ENCODE results near the gene CARS1.

CARS1 gene

GRCh38 chr11:3011891-3012885, 45.0 kb downstream of the CARS1 start:
- no peaks in the 10 kb centered on the region for H3K27me3 ChIP-seq (ENCODE audit: insufficient read depth, poor library complexity, severe bottlenecking)
- no peaks in the 10 kb centered on the region for H3K4me1 ChIP-seq (ENCODE audit: insufficient read depth, poor library complexity, severe bottlenecking)
- H3K4me3 ChIP-seq (ENCODE audit: severe bottlenecking) = no peak overlapping the region
- DNase-seq (ENCODE audit: low spot score) (no peak), ATAC-seq (ENCODE audit: low read depth) (no peak)
- no peaks in the 10 kb centered on the region for H3K9me3 ChIP-seq (ENCODE audit: severe bottlenecking)
- no peak overlapping the region for H3K27ac ChIP-seq (ENCODE audit: poor library complexity, severe bottlenecking)
- no peak for TF ChIP-seq CTCF (IDR thresholded peaks at IDR 0.05; ENCODE audit: poor library complexity, severe bottlenecking)
- H3K36me3 ChIP-seq (ENCODE audit: low read depth) = peaks cover 82% of the 10 kb centered on the region

GRCh38 chr11:3010521-3011275, 46.5 kb downstream of the CARS1 start:
- Histone ChIP-seq H3K27ac (ENCODE audit: poor library complexity, severe bottlenecking) (no peak overlapping the region), H3K4me1 (ENCODE audit: insufficient read depth, poor library complexity, severe bottlenecking) (no peaks in the 10 kb centered on the region), H3K4me3 (ENCODE audit: severe bottlenecking) (no peak overlapping the region), H3K9me3 (ENCODE audit: severe bottlenecking) (no peaks in the 10 kb centered on the region), H3K36me3 (ENCODE audit: low read depth) (peaks cover 80% of the 10 kb centered on the region), H3K27me3 (ENCODE audit: insufficient read depth, poor library complexity, severe bottlenecking) (no peaks in the 10 kb centered on the region)
- no peak for DNase-seq (ENCODE audit: low spot score)
- ATAC-seq (ENCODE audit: low read depth) = no peak
- TF ChIP-seq CTCF (IDR thresholded peaks at IDR 0.05; ENCODE audit: poor library complexity, severe bottlenecking) = no peak

GRCh38 chr11:3010004-3010403, 47.2 kb downstream of the CARS1 start:
- no peaks in the 10 kb centered on the region for H3K27me3 ChIP-seq (ENCODE audit: insufficient read depth, poor library complexity, severe bottlenecking)
- ATAC-seq (ENCODE audit: low read depth) (no peak), DNase-seq (ENCODE audit: low spot score) (no peak)
- no peaks in the 10 kb centered on the region for H3K9me3 ChIP-seq (ENCODE audit: severe bottlenecking)
- H3K36me3 ChIP-seq (ENCODE audit: low read depth) = peaks cover 79% of the 10 kb centered on the region
- no peaks in the 10 kb centered on the region for H3K4me1 ChIP-seq (ENCODE audit: insufficient read depth, poor library complexity, severe bottlenecking)
- no peak overlapping the region for H3K4me3 ChIP-seq (ENCODE audit: severe bottlenecking)
- no peak overlapping the region for H3K27ac ChIP-seq (ENCODE audit: poor library complexity, severe bottlenecking)
- TF ChIP-seq CTCF (IDR thresholded peaks at IDR 0.05; ENCODE audit: poor library complexity, severe bottlenecking) = no peak

- ATAC-seq (ENCODE audit: low read depth) = no peak
- no peak overlapping the region for H3K4me3 ChIP-seq (ENCODE audit: severe bottlenecking)
- H3K9me3 ChIP-seq (ENCODE audit: severe bottlenecking) = no peaks in the 10 kb centered on the region
These were observed 47.7 kb downstream of the CARS1 start for GRCh38 chr11:3009481-3009880.

More at GRCh38 chr11:3009481-3009880, 47.7 kb downstream of the CARS1 start:
- no peak overlapping the region for H3K27ac ChIP-seq (ENCODE audit: poor library complexity, severe bottlenecking)
- TF ChIP-seq CTCF (IDR thresholded peaks at IDR 0.05; ENCODE audit: poor library complexity, severe bottlenecking) = no peak
- H3K4me1 ChIP-seq (ENCODE audit: insufficient read depth, poor library complexity, severe bottlenecking) = peaks cover 2% of the 10 kb centered on the region
- H3K27me3 ChIP-seq (ENCODE audit: insufficient read depth, poor library complexity, severe bottlenecking) = no peaks in the 10 kb centered on the region
- DNase-seq (ENCODE audit: low spot score) = no peak
- peaks cover 79% of the 10 kb centered on the region for H3K36me3 ChIP-seq (ENCODE audit: low read depth)
